ENCODE measurements around the gene AMPD3.

The AMPD3 gene

DNA sequence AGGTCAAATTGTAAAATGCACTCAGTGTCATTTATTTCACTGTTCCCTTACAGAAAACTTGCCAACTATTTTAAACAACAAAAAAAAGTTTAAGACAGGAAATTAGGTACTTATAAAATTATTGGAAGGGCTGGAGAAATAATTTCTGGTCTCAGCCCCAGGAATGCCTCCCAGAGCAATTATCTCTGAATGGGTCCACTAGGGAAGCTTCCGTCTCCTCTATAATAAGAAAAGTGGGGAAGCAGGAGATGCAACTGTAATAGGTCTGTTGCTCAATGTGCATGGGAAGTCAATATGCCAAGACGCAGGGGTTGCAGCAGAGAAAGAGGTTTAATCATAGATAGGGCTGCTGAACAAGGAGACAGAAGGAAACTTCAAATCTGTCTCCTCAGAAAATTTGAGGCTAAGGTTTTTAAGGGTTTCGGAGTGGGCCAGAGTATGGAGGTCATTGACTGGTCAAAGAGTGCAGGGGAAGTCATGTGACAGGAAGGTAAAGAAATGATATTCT is 96.8 kb downstream of the AMPD3 start:
- H3K36me3 ChIP-seq (ENCODE audit: insufficient read depth, low read length), result no peaks in the 10 kb centered on the region
- no peaks in the 10 kb centered on the region for H3K9me3 ChIP-seq (replicated peaks; ENCODE audit: low read length)
- H3K27me3 ChIP-seq (ENCODE audit: control insufficient read depth, insufficient read depth, low read length), result no peaks in the 10 kb centered on the region
- H3K4me1 ChIP-seq (ENCODE audit: control insufficient read depth, insufficient read depth, low read length), result peaks cover 10% of the 10 kb centered on the region
- no peak overlapping the region for H3K4me2 ChIP-seq (ENCODE audit: low read length)
- no peak overlapping the region for H3K9ac ChIP-seq (ENCODE audit: low read depth, low read length)
- no peak overlapping the region for H3K4me3 ChIP-seq (ENCODE audit: low read length)

DNA sequence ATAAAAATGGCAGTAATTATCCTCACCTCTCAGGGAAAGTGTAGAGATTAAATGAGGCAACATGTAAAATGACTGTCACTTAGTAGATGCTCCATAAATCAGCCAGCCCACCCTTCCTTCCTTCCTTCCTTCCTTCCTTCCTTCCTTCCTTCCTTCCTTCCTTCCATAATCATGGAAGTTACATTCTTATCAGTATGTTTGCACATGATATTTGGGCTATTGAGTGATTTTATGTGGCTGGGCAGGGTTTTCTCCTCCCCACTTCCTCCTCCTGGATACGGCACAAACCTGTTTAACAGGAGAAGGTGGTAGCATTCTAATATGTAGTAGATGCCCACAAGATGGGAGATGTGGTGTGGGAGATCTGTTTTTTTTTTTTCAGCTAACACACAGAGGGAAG is 101.5 kb downstream of the AMPD3 start:
- H3K9ac ChIP-seq (ENCODE audit: low read depth, low read length), result no peak overlapping the region
- no peaks in the 10 kb centered on the region for H3K4me1 ChIP-seq (ENCODE audit: control insufficient read depth, insufficient read depth, low read length)
- H3K36me3 ChIP-seq (ENCODE audit: insufficient read depth, low read length), result no peaks in the 10 kb centered on the region
- H3K9me3 ChIP-seq (replicated peaks; ENCODE audit: low read length), result no peaks in the 10 kb centered on the region
- no peak overlapping the region for H3K4me2 ChIP-seq (ENCODE audit: low read length)
- H3K27me3 ChIP-seq (ENCODE audit: control insufficient read depth, insufficient read depth, low read length), result no peaks in the 10 kb centered on the region
- H3K4me3 ChIP-seq (ENCODE audit: low read length), result no peak overlapping the region

Measured in skeletal muscle satellite cell (primary cell).